Thyroid gland (tissue), 4 donors: ENCODE measurements around the gene ITCH. TPM values are rescaled to one million over a fixed set of nuclear protein-coding genes. Genes with fewer than 3 reads are reported as not detected.
"Not testable (repeated sequence)": the region's sequence is repeated elsewhere in the genome, so short reads cannot be mapped to it uniquely, and the experiment has no call there.

Source experiments
- DNase-seq, 2 donors: peaks; one replicate each; pipeline ENCODE4 v3.0.0-alpha.2; 2019
- H3K27ac ChIP-seq, 3 donors: fragments of 200-600 bp; sonication (generic); 1 replicate in 2 of 3; 2 replicates in 1 of 3; pipeline ENCODE4 v1.5.1; 2016 to 2019; ENCODE audit warnings: mild to moderate bottlenecking in 1 of 3, moderate library complexity in 1 of 3
- H3K27me3 ChIP-seq: fragments of 200-600 bp; sonication (generic); one replicate; pipeline ENCODE4 v1.5.1; 2019
- H3K36me3 ChIP-seq, 2 donors: fragments of 200-600 bp; sonication (generic); one replicate each; pipeline ENCODE4 v1.5.1; 2016 to 2019
- H3K4me1 ChIP-seq, 2 donors: fragments of 200-600 bp; sonication (generic); one replicate each; pipeline ENCODE4 v1.5.1; 2017 to 2019
- H3K4me3 ChIP-seq, 3 donors: fragments of 200-600 bp; sonication (generic); replicated peaks in 1 of 3; 1 replicate in 2 of 3; 2 replicates in 1 of 3; pipeline ENCODE4 v1.5.1; 2016; ENCODE audit warnings: mild to moderate bottlenecking in 1 of 3
- H3K9me3 ChIP-seq: fragments of 200-600 bp; sonication (generic); one replicate; pipeline ENCODE4 v1.5.1; 2017
- POLR2A ChIP-seq, 2 donors: fragments of 450-650 bp; IDR thresholded peaks; one replicate each; pipeline ENCODE4 v1.6.1; 2017; ENCODE audit warnings: antibody characterized with exemption in 2 of 2, mild to moderate bottlenecking in 2 of 2, moderate library complexity in 1 of 2
- WGBS, 2 donors: methylation state at CpG; one replicate each; pipeline ENCODE4 v1.1.5; 2017; 5-methylcytosine and 5-hydroxymethylcytosine counted together
- intact Hi-C: fragments of 100-400 bp; cut with DNase I; formaldehyde crosslinking; loops from one replicate; pipeline ENCODE4 v1.15.1; 2023
- total RNA-seq, 4 donors: library from RNA; depleted of rRNA; stranded (reverse); fragments of >200 nt; gene quantifications; one replicate each; pipeline ENCODE4 v1.2.3, GENCODE V29; 2016
- TF ChIP-seq, protein P1 (sequence below), 6 experiments: fragments of 200-600 bp in 3 of 6; fragments of 450-650 bp in 3 of 6; sonication (generic) in 3 of 6; IDR thresholded peaks; one replicate each; pipeline ENCODE4 v1.5.1; 2016 to 2019; ENCODE audit warnings: antibody characterized with exemption in 6 of 6, mild to moderate bottlenecking in 2 of 6, inconsistent platforms in 1 of 6, moderate library complexity in 1 of 6

Gene ITCH
- total RNA-seq, 4 donors from 2014 or later, result 67.5 to 120 (median 75.5) TPM

DNA sequence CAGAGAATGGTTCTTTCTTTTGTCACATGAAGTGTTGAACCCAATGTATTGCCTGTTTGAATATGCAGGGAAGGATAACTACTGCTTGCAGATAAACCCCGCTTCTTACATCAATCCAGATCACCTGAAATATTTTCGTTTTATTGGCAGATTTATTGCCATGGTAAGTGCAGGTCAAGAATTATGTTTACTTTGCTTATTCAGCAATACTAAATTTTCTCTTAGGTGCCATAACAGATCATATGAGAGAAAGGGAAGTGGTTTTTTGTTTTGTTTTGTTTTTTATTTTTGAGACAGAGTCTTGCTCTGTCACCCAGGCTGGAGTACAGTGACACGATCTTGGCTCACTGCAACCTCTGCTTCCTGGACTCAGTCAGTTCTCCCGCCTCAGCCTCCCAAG, 116.6 kb downstream of the ITCH start:
- Histone ChIP-seq H3K4me1 (peaks cover 0 to 4% of the 10 kb centered on the region in 2 donors), H3K27me3 (no peaks in the 10 kb centered on the region), H3K27ac (no peak overlapping the region), H3K4me3 (no peak overlapping the region), H3K36me3 (peaks cover 31 to 39% of the 10 kb centered on the region in 2 donors), H3K9me3 (no peaks in the 10 kb centered on the region)
- whole genome bisulfite sequencing, 2 donors, result 95 to 97% methylated on average over 4 of the region's 4 CpGs
- TF ChIP-seq, protein P1, sequence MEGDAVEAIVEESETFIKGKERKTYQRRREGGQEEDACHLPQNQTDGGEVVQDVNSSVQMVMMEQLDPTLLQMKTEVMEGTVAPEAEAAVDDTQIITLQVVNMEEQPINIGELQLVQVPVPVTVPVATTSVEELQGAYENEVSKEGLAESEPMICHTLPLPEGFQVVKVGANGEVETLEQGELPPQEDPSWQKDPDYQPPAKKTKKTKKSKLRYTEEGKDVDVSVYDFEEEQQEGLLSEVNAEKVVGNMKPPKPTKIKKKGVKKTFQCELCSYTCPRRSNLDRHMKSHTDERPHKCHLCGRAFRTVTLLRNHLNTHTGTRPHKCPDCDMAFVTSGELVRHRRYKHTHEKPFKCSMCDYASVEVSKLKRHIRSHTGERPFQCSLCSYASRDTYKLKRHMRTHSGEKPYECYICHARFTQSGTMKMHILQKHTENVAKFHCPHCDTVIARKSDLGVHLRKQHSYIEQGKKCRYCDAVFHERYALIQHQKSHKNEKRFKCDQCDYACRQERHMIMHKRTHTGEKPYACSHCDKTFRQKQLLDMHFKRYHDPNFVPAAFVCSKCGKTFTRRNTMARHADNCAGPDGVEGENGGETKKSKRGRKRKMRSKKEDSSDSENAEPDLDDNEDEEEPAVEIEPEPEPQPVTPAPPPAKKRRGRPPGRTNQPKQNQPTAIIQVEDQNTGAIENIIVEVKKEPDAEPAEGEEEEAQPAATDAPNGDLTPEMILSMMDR (IDR thresholded peaks at IDR 0.05), result no peak
- no peak for TF ChIP-seq POLR2A (IDR thresholded peaks at IDR 0.05)
- no peak for DNase-seq
- intact Hi-C loops, result no loop called here

DNA sequence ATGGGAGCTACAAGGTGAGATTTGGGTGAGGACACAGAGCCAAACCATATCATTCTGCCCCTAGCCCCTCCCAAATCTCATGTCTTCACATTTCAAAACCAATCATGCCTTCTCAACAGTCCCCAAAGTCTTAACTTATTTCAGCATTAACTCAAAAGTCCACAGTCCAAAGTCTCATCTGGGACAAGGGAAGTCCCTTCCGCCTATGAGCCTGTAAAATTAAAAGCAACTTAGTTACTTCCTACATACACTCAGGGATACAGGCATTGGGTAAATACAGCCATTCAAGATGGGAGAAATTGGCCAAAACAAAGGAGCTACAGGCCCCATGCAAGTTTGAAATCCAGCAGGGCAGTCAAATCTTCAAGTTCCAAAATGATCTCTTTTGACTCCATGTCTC, 119.1 kb downstream of the ITCH start:
- H3K27ac ChIP-seq, DNase-seq, intact Hi-C loops, H3K4me3 ChIP-seq, H3K9me3 ChIP-seq, H3K27me3 ChIP-seq, H3K4me1 ChIP-seq: not testable (repeated sequence)
- peaks cover 31 to 39% of the 10 kb centered on the region in 2 donors for H3K36me3 ChIP-seq
- 61 to 100% methylated on average over 1 of the region's 1 CpG for WGBS, 2 donors

DNA sequence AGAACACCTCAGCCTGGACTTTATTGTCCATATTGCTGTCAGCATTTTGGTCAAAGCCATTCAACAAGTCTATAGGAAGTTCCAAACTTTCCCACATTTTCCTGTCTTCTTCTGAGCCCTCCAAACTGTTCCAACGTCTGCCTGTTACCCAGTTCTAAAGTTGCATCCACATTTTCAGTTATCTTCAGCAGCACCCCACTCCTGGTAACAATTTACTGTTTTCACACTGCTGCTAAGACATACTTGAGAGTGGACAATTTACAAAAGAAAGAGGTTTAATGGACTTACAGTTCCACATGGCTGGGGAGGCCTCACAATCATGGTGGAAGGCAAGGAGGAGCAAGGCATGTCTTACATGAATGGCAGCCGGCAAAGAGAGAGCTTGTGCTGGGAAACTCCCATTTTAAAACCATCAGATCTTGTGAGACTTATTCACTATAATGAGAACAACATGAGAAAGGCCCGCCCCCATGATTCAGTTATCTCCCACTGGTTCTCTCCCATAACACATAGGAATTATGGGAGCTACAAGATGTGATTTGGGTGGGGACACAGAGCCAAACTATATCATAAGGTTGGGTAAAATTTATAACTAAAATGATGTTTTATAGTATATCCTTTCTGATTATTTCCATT, 120.6 kb downstream of the ITCH start:
- H3K9me3 ChIP-seq, intact Hi-C loops, H3K4me1 ChIP-seq, H3K27me3 ChIP-seq, H3K4me3 ChIP-seq, H3K27ac ChIP-seq, DNase-seq: not testable (repeated sequence)
- WGBS, 2 donors, result 97 to 99% methylated on average over 3 of the region's 3 CpGs
- H3K36me3 ChIP-seq, result peaks cover 25 to 33% of the 10 kb centered on the region in 2 donors

DNA sequence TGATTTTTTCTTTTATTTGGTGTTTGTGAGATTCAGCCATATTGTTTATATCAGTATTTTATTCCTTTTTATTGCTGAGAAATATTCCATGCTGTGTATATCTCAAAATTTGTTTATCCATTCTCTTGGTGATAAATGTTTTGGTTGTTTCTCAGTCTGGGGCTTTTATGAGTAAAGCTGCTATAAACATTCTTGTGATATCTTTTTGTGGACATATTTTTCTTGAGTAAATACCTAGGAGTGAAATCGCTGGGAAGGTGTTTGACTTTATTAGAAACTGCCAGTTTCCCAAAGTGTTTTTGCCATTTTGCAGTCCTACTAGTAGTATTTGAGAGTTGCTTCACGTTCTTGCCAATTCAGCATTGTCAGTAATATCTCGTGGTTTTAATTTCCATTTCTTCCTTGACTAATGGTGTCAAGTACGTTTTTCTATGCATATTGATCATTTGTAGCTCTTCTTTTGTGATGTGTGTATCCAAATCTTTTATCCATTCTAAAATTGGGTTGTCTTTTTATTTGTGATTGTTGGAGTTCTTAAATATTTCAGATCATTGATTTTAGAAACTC, 122.1 kb downstream of the ITCH start:
- no peaks in the 10 kb centered on the region for H3K9me3 ChIP-seq
- no peak overlapping the region for H3K27ac ChIP-seq
- no peak overlapping the region for H3K4me3 ChIP-seq
- WGBS, 2 donors, result 91 to 95% methylated on average over 4 of the region's 4 CpGs
- H3K4me1 ChIP-seq, result no peaks in the 10 kb centered on the region
- intact Hi-C loops, result no loop called here
- no peak for TF ChIP-seq POLR2A (IDR thresholded peaks at IDR 0.05)
- TF ChIP-seq, protein P1 (IDR thresholded peaks at IDR 0.05), result no peak
- peaks cover 32 to 42% of the 10 kb centered on the region in 2 donors for H3K36me3 ChIP-seq
- DNase-seq, result no peak
- no peaks in the 10 kb centered on the region for H3K27me3 ChIP-seq

GRCh38 chr20:34491226-34491931, 128.3 kb downstream of the ITCH start:
- Histone ChIP-seq H3K36me3 (peaks cover 8 to 37% of the 10 kb centered on the region in 2 donors), H3K9me3 (no peaks in the 10 kb centered on the region), H3K4me1 (no peaks in the 10 kb centered on the region), H3K27ac (no peak overlapping the region), H3K27me3 (no peaks in the 10 kb centered on the region), H3K4me3 (no peak overlapping the region)
- WGBS, 2 donors, result 95 to 96% methylated on average over 4 of the region's 4 CpGs
- TF ChIP-seq POLR2A (IDR thresholded peaks at IDR 0.05), result no peak
- TF ChIP-seq, protein P1 (IDR thresholded peaks at IDR 0.05), result no peak
- no peak for DNase-seq
- intact Hi-C loops, result no loop called here

DNA sequence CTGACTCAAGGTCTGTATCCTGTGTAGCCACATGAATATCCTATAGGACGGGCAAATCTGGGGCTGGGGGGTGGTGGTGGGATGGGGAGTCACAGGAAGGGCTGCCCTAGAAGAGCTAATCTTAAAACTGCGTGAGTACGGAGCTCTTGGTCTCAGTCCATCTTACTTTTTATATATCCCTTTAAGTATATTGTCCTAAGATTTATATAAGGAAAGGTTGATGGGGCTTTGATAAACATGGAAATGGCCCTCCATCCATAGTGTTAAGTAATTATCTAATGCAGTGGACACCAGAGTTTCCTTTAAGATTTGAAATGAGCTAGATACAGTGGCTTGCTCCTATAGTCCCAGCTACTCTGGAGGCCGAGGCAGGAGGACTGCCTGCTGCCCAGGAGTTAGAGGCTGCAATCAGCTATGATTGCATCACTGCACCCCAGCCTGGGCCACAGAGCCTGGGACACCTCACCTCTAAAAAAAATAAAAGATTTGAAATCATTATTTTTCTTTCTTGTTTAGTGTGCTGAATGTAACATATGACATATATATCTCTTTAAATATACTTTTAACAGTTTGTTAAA, 128.9 kb downstream of the ITCH start:
- Histone ChIP-seq H3K27me3 (no peaks in the 10 kb centered on the region), H3K4me3 (no peak overlapping the region), H3K4me1 (no peaks in the 10 kb centered on the region), H3K27ac (no peak overlapping the region), H3K9me3 (no peaks in the 10 kb centered on the region), H3K36me3 (peaks cover 8 to 40% of the 10 kb centered on the region in 2 donors)
- intact Hi-C loops, result no loop called here
- no peak for DNase-seq
- 88 to 97% methylated on average over 4 of the region's 4 CpGs for WGBS, 2 donors
- TF ChIP-seq POLR2A (IDR thresholded peaks at IDR 0.05), result no peak
- TF ChIP-seq, protein P1 (IDR thresholded peaks at IDR 0.05), result no peak
